Parathyroid adenoma (tissue), 2 donors: ENCODE results near the gene ACAD9.
"Not testable (repeated sequence)": the region's sequence is repeated elsewhere in the genome, so short reads cannot be mapped to it uniquely, and the experiment has no call there.

Experiments used
- H2AFZ ChIP-seq: fragments of 300-600 bp; sonication (generic); one replicate; pipeline ENCODE4 v1.7.0; 2017; ENCODE audit warnings: antibody characterized with exemption, mild to moderate bottlenecking
- H3K27ac ChIP-seq: fragments of 300-600 bp; sonication (generic); one replicate; pipeline ENCODE4 v1.7.0; 2017
- H3K27me3 ChIP-seq: fragments of 300-600 bp; sonication (generic); one replicate; pipeline ENCODE4 v1.7.0; 2017; ENCODE audit warnings: low read length; ENCODE audit not compliant: control insufficient read depth, insufficient read depth
- H3K36me3 ChIP-seq: fragments of 300-600 bp; sonication (generic); one replicate; pipeline ENCODE4 v1.7.0; 2017; ENCODE audit warnings: low read length; ENCODE audit not compliant: control insufficient read depth, insufficient read depth
- H3K4me1 ChIP-seq: fragments of 300-600 bp; sonication (generic); one replicate; pipeline ENCODE4 v1.7.0; 2017; ENCODE audit warnings: control low read depth
- H3K4me2 ChIP-seq: fragments of 300-600 bp; sonication (generic); one replicate; pipeline ENCODE4 v1.7.0; 2017; ENCODE audit warnings: low read length
- H3K4me3 ChIP-seq: fragments of 300-600 bp; sonication (generic); one replicate; pipeline ENCODE4 v1.7.0; 2017; ENCODE audit warnings: low read depth, low read length
- H3K79me2 ChIP-seq: fragments of 300-600 bp; sonication (generic); one replicate; pipeline ENCODE4 v1.7.0; 2017; ENCODE audit warnings: control low read depth
- H3K9ac ChIP-seq: fragments of 300-600 bp; sonication (generic); one replicate; pipeline ENCODE4 v1.7.0; 2017; ENCODE audit warnings: mild to moderate bottlenecking
- H3K9me3 ChIP-seq: fragments of 300-600 bp; sonication (generic); one replicate; pipeline ENCODE4 v1.7.0; 2017; ENCODE audit warnings: low read length; ENCODE audit not compliant: control insufficient read depth
- CTCF ChIP-seq: fragments of 300-600 bp; sonication (generic); IDR thresholded peaks from one replicate; pipeline ENCODE4 v1.7.0; 2017; ENCODE audit warnings: antibody characterized with exemption, mild to moderate bottlenecking
- donor health status: primary hyperparathyroidism.

ACAD9 gene

GRCh38 chr3:128879125-128879969, at the start of gene ACAD9:
TSS of gene ACAD9 (plus strand) at chr3:128879620. CDS start at chr3:128879692, 72 bp downstream.
- Histone ChIP-seq H3K79me2 (peaks cover 9% of the 10 kb centered on the region), H3K4me1 (peaks cover 9% of the 10 kb centered on the region), H3K4me2 (peak within 1 kb of the TSS; percentile 89), H2AFZ (peak within 1 kb of the TSS; percentile 98), H3K27me3 (no peaks in the 10 kb centered on the region), H3K27ac (peak within 1 kb of the TSS; percentile 88), H3K9me3 (no peaks in the 10 kb centered on the region), H3K4me3 (peak within 1 kb of the TSS; percentile 96), H3K9ac (peak within 1 kb of the TSS; percentile 70), H3K36me3 (no peaks in the 10 kb centered on the region)
- TF ChIP-seq CTCF: no peak

GRCh38 chr3:128829925-128830625, 49.3 kb upstream of the ACAD9 start:
- not testable (repeated sequence) for H3K27me3 ChIP-seq, H3K4me3 ChIP-seq, H3K4me1 ChIP-seq, H3K9ac ChIP-seq, H2AFZ ChIP-seq, H3K27ac ChIP-seq, H3K36me3 ChIP-seq, H3K79me2 ChIP-seq, H3K9me3 ChIP-seq, H3K4me2 ChIP-seq

GRCh38 chr3:128830762-128831161, 48.7 kb upstream of the ACAD9 start:
- H3K9ac ChIP-seq, H3K4me2 ChIP-seq, H3K4me1 ChIP-seq, H3K9me3 ChIP-seq, H3K27ac ChIP-seq, H3K4me3 ChIP-seq, H2AFZ ChIP-seq, H3K27me3 ChIP-seq, H3K79me2 ChIP-seq, H3K36me3 ChIP-seq: not testable (repeated sequence)

- not testable (repeated sequence) for H3K4me1 ChIP-seq, H3K27ac ChIP-seq, H3K4me3 ChIP-seq, H3K27me3 ChIP-seq, H2AFZ ChIP-seq, H3K4me2 ChIP-seq, H3K36me3 ChIP-seq, H3K79me2 ChIP-seq, H3K9me3 ChIP-seq, H3K9ac ChIP-seq
These were observed 46.4 kb upstream of the ACAD9 start for GRCh38 chr3:128832979-128833378.

GRCh38 chr3:128835096-128835495, 44.3 kb upstream of the ACAD9 start:
- TF ChIP-seq CTCF: no peak
- Histone ChIP-seq H3K9me3 (no peaks in the 10 kb centered on the region), H3K9ac (no peak overlapping the region)

More at GRCh38 chr3:128835096-128835495, 44.3 kb upstream of the ACAD9 start:
- Histone ChIP-seq H3K36me3 (no peaks in the 10 kb centered on the region), H3K4me3 (no peak overlapping the region), H3K79me2 (no peaks in the 10 kb centered on the region), H3K4me1 (no peaks in the 10 kb centered on the region), H3K4me2 (no peak overlapping the region), H2AFZ (no peak overlapping the region), H3K27ac (no peak overlapping the region), H3K27me3 (no peaks in the 10 kb centered on the region)
